ENCODE results near the gene UNK.

- no peak for TF ChIP-seq CTCF (IDR thresholded peaks at IDR 0.05; ENCODE audit: poor library complexity)
- no peak for TF ChIP-seq EZH2phosphoT487 (IDR thresholded peaks at IDR 0.05; ENCODE audit: low read depth, severe bottlenecking, unreplicated experiment)
- TF ChIP-seq EZH2 (IDR thresholded peaks at IDR 0.05; ENCODE audit: borderline replicate concordance): no peak
Measured at GRCh38 chr17:75824666-75825065, 40.1 kb downstream of the UNK start.
